GM23248 (cell line): Measurements from ENCODE around the gene MAP3K20. TPM values are rescaled to one million over a fixed set of nuclear protein-coding genes. Genes with fewer than 3 reads are reported as not detected.

Source experiments
- DNase-seq: peaks from one replicate; pipeline ENCODE4 v3.0.0-alpha.2; 2015
- H2AFZ ChIP-seq: fragments of 200-600 bp; sonication (generic); 2 replicates; pipeline ENCODE4 v1.6.1; 2016; ENCODE audit warnings: antibody characterized with exemption
- H3F3A ChIP-seq: fragments of 200-600 bp; sonication (generic); 2 replicates; pipeline ENCODE4 v1.6.1; 2016; ENCODE audit warnings: mild to moderate bottlenecking, antibody characterized with exemption, mixed run types; ENCODE audit not compliant: insufficient read depth
- H3K27ac ChIP-seq: fragments of 200-600 bp; sonication (generic); 2 replicates; pipeline ENCODE4 v1.5.1; 2016; ENCODE audit warnings: mild to moderate bottlenecking
- H3K27me3 ChIP-seq: fragments of 200-600 bp; sonication (generic); replicated peaks from 2 replicates; pipeline ENCODE4 v1.6.1; 2016; ENCODE audit warnings: mild to moderate bottlenecking; ENCODE audit not compliant: insufficient read depth
- H3K36me3 ChIP-seq: fragments of 200-600 bp; sonication (generic); 2 replicates; pipeline ENCODE4 v1.6.1; 2016; ENCODE audit warnings: low read depth, mild to moderate bottlenecking
- H3K4me1 ChIP-seq: fragments of 200-600 bp; sonication (generic); 2 replicates; pipeline ENCODE4 v1.6.1; 2016; ENCODE audit warnings: mild to moderate bottlenecking; ENCODE audit not compliant: insufficient read depth
- H3K4me2 ChIP-seq: fragments of 200-600 bp; sonication (generic); one replicate; pipeline ENCODE4 v1.6.1; 2016; ENCODE audit warnings: mild to moderate bottlenecking; ENCODE audit not compliant: unreplicated experiment
- H3K4me3 ChIP-seq: fragments of 200-600 bp; sonication (generic); 2 replicates; pipeline ENCODE4 v1.5.1; 2016; ENCODE audit warnings: mild to moderate bottlenecking
- H3K79me2 ChIP-seq: fragments of 200-600 bp; sonication (generic); 2 replicates; pipeline ENCODE4 v1.6.1; 2016; ENCODE audit warnings: mild to moderate bottlenecking; ENCODE audit not compliant: insufficient read depth
- H3K9ac ChIP-seq: fragments of 200-600 bp; sonication (generic); 2 replicates; pipeline ENCODE4 v1.6.1; 2016; ENCODE audit warnings: mild to moderate bottlenecking
- H3K9me2 ChIP-seq: fragments of 200-600 bp; sonication (generic); 2 replicates; pipeline ENCODE4 v1.6.1; 2016; ENCODE audit warnings: mixed run types, mild to moderate bottlenecking, moderate library complexity; ENCODE audit not compliant: insufficient read depth
- H3K9me3 ChIP-seq: fragments of 200-600 bp; sonication (generic); one replicate; pipeline ENCODE4 v1.6.1; 2017; ENCODE audit warnings: low read depth
- H4K20me1 ChIP-seq: fragments of 200-600 bp; sonication (generic); 2 replicates; pipeline ENCODE4 v1.6.0; 2016; ENCODE audit not compliant: insufficient read depth
- EZH2 ChIP-seq: fragments of 200-600 bp; sonication (generic); IDR thresholded peaks from 2 replicates; pipeline ENCODE4 v1.6.1; 2018; ENCODE audit warnings: antibody characterized with exemption, mild to moderate bottlenecking; ENCODE audit not compliant: insufficient read depth, poor library complexity, severe bottlenecking
- EZH2phosphoT487 ChIP-seq: fragments of 200-600 bp; sonication (generic); IDR thresholded peaks from 2 replicates; pipeline ENCODE4 v1.6.1; 2018; ENCODE audit warnings: antibody characterized with exemption, moderate library complexity, mild to moderate bottlenecking, low read depth; ENCODE audit not compliant: insufficient read depth
- WGBS, 2 experiments: methylation state at CpG; one replicate each; pipeline ENCODE4 v1.1.6; 2015 to 2017; ENCODE audit warnings: low lambda C conversion rate in 2 of 2, low coverage in 1 of 2; ENCODE audit errors: missing lambda C conversion rate in 2 of 2; 5-methylcytosine and 5-hydroxymethylcytosine counted together
- in situ Hi-C: fragments of 300-500 bp; cut with MboI; formaldehyde crosslinking; loops from 2 replicates; pipeline ENCODE4 v1.15.0; 2020
- polyA plus RNA-seq: library from polyadenylated mRNA; unstranded; fragments of >200 nt; fragmentation: Nextera tagmentation; extraction: Ambion mirVana; gene quantifications from 2 replicates; pipeline ENCODE4 v1.2.1, GENCODE V29; 2016
- total RNA-seq: library from RNA; depleted of rRNA; stranded (reverse); fragments of >200 nt; shearing (Covaris generic); gene quantifications from 2 replicates; pipeline ENCODE4 v1.2.3, GENCODE V29; 2014

Gene MAP3K20
- total and polyA plus RNA-seq, 2 experiments from 2014 or later = 55.0 to 68.9 TPM

- in situ Hi-C loops = loop anchor here (5.0 to 25.0 kb wide), 2 partner anchors 183 to 398 kb away; no protein-coding TSS in a partner anchor
- H3K27ac ChIP-seq = peak overlapping the region; percentile 73
- 0 out of 2 replicates have a peak overlapping the region, but pooled peaks have one; percentile 52 for H2AFZ ChIP-seq
- peaks cover 9% of the 10 kb centered on the region; the same call in 1 of the 2 replicates for H3F3A ChIP-seq
- no peak for TF ChIP-seq EZH2
- TF ChIP-seq EZH2phosphoT487 = no peak
- H3K9me3 ChIP-seq = no peaks in the 10 kb centered on the region
- H3K9me2 ChIP-seq = no peaks in the 10 kb centered on the region
- H4K20me1 ChIP-seq = no peaks in the 10 kb centered on the region
- DNase-seq = peak; percentile 98
- peak overlapping the region; percentile 58 for H3K9ac ChIP-seq
- peaks cover 10% of the 10 kb centered on the region for H3K4me1 ChIP-seq
- peak overlapping the region; percentile 52 for H3K4me2 ChIP-seq
- no peaks in the 10 kb centered on the region for H3K79me2 ChIP-seq
- WGBS, 2 experiments = 14 to 16% methylated on average over 8 of the region's 8 CpGs
- H3K36me3 ChIP-seq = peaks cover 9% of the 10 kb centered on the region; the same call in 1 of the 2 replicates
- no peak overlapping the region for H3K4me3 ChIP-seq
- H3K27me3 ChIP-seq = no peaks in the 10 kb centered on the region
These were observed 134.9 kb downstream of the MAP3K20 start for GRCh38 chr2:173210270-173211196.

DNA sequence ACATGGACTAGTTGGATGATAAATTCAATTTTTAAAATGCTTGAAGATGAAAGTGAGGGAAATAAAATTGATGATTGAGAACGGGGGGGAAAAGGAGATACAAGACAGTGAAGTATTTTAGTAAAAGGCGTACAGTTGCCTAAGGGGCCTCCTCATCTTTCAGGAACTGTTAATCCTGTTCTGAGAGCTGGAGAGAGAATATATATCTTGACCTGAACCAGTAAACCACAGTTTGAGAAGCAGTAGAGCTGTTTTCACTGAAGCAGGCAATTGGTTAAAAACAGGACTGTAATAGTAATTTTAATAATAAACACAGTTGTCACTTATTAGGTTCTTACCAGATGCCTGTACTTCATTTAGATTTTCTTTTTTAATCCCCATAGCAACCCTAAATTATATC lies 137.5 kb downstream of the MAP3K20 start:
- Histone ChIP-seq H3K4me1 (peaks cover 10% of the 10 kb centered on the region), H3K36me3 (peaks cover 9% of the 10 kb centered on the region; the same call in 1 of the 2 replicates), H3K27ac (no peak overlapping the region), H3K27me3 (no peaks in the 10 kb centered on the region), H3K9me2 (no peaks in the 10 kb centered on the region), H3K9ac (no peak overlapping the region), H3K4me3 (no peak overlapping the region), H3F3A (peaks cover 9% of the 10 kb centered on the region; the same call in 1 of the 2 replicates), H3K4me2 (no peak overlapping the region), H2AFZ (no peak overlapping the region), H3K9me3 (no peaks in the 10 kb centered on the region), H3K79me2 (no peaks in the 10 kb centered on the region), H4K20me1 (no peaks in the 10 kb centered on the region)
- WGBS, 2 experiments = 93 to 94% methylated on average over 2 of the region's 2 CpGs
- TF ChIP-seq EZH2 = no peak
- no peak for TF ChIP-seq EZH2phosphoT487
- DNase-seq = no peak
- in situ Hi-C loops = loop anchor here (5.0 to 25.0 kb wide), 2 partner anchors 186 to 401 kb away; no protein-coding TSS in a partner anchor

- Histone ChIP-seq H3K27ac (no peak overlapping the region), H3K9ac (no peak overlapping the region)
- TF ChIP-seq EZH2 (no peak), EZH2phosphoT487 (no peak)
These were observed 138.6 kb downstream of the MAP3K20 start for GRCh38 chr2:173214213-173214612.

GRCh38 chr2:173215316-173215715 lies 139.7 kb downstream of the MAP3K20 start:
- no peaks in the 10 kb centered on the region for H3K9me2 ChIP-seq
- in situ Hi-C loops = loop anchor here (25.0 kb wide), 1 partner anchor 403 kb away; no protein-coding TSS in a partner anchor
- H3K27ac ChIP-seq = no peak overlapping the region
- H2AFZ ChIP-seq = no peak overlapping the region
- H3K9me3 ChIP-seq = no peaks in the 10 kb centered on the region
- H4K20me1 ChIP-seq = no peaks in the 10 kb centered on the region
- no peaks in the 10 kb centered on the region for H3K27me3 ChIP-seq
- DNase-seq = no peak
- H3F3A ChIP-seq = no peaks in the 10 kb centered on the region
- peaks cover 5% of the 10 kb centered on the region for H3K4me1 ChIP-seq
- no peak overlapping the region for H3K4me2 ChIP-seq
- WGBS, 2 experiments = 94 to 99% methylated on average over 4 of the region's 4 CpGs
- no peak overlapping the region for H3K4me3 ChIP-seq
- no peak overlapping the region for H3K9ac ChIP-seq
- H3K36me3 ChIP-seq = no peaks in the 10 kb centered on the region
- TF ChIP-seq EZH2phosphoT487 (no peak), EZH2 (no peak)
- H3K79me2 ChIP-seq = no peaks in the 10 kb centered on the region

More at GRCh38 chr2:173214213-173214612, 138.6 kb downstream of the MAP3K20 start:
- Histone ChIP-seq H3F3A (peaks cover 2% of the 10 kb centered on the region; the same call in 1 of the 2 replicates), H3K4me2 (no peak overlapping the region), H3K36me3 (peaks cover 9% of the 10 kb centered on the region; the same call in 1 of the 2 replicates), H2AFZ (no peak overlapping the region), H3K4me3 (no peak overlapping the region), H3K9me3 (no peaks in the 10 kb centered on the region), H4K20me1 (no peaks in the 10 kb centered on the region), H3K27me3 (no peaks in the 10 kb centered on the region), H3K79me2 (no peaks in the 10 kb centered on the region), H3K9me2 (no peaks in the 10 kb centered on the region), H3K4me1 (peaks cover 10% of the 10 kb centered on the region)
- DNase-seq = no peak
- 94 to 99% methylated on average over 5 of the region's 5 CpGs for WGBS, 2 experiments
- in situ Hi-C loops = loop anchor here (5.0 to 25.0 kb wide), 2 partner anchors 187 to 402 kb away; no protein-coding TSS in a partner anchor
